ENCODE data around the gene SLIT3.

Gene SLIT3

GRCh38 chr5:168858994-168859393, 441.9 kb downstream of the SLIT3 start:
- ChIA-PET POLR2A (no interaction called here), CTCF (no interaction called here)
- H3K4me3 ChIP-seq (ENCODE audit: low read depth, low read length): no peak overlapping the region
- no peaks in the 10 kb centered on the region for H3K9me3 ChIP-seq (ENCODE audit: control insufficient read depth, insufficient read depth, low read depth, low read length)
- H3K36me3 ChIP-seq (ENCODE audit: control insufficient read depth in 2 of 2, insufficient read depth in 1 of 2, low read length in 2 of 2): no peaks in the 10 kb centered on the region
- TF ChIP-seq ZNF530 (tag by site-specific recombination; IDR thresholded peaks at IDR 0.05; ENCODE audit: low read depth): no peak
- H3K4me1 ChIP-seq (ENCODE audit: control insufficient read depth, insufficient read depth, low read length): peaks cover 12% of the 10 kb centered on the region; the same call in 1 of the 2 replicates
- no peak overlapping the region for H3K27ac ChIP-seq (ENCODE audit: extremely low read depth, low read depth, low read length)

- Histone ChIP-seq H3K27ac (ENCODE audit: extremely low read depth, low read depth, low read length) (no peak overlapping the region), H3K4me1 (ENCODE audit: control insufficient read depth, insufficient read depth, low read length) (peaks cover 12% of the 10 kb centered on the region; the same call in 1 of the 2 replicates), H3K9me3 (ENCODE audit: control insufficient read depth, insufficient read depth, low read depth, low read length) (no peaks in the 10 kb centered on the region), H3K36me3 (ENCODE audit: control insufficient read depth in 2 of 2, insufficient read depth in 1 of 2, low read length in 2 of 2) (no peaks in the 10 kb centered on the region), H3K4me3 (ENCODE audit: low read depth, low read length) (no peak overlapping the region)
- TF ChIP-seq, protein P1, sequence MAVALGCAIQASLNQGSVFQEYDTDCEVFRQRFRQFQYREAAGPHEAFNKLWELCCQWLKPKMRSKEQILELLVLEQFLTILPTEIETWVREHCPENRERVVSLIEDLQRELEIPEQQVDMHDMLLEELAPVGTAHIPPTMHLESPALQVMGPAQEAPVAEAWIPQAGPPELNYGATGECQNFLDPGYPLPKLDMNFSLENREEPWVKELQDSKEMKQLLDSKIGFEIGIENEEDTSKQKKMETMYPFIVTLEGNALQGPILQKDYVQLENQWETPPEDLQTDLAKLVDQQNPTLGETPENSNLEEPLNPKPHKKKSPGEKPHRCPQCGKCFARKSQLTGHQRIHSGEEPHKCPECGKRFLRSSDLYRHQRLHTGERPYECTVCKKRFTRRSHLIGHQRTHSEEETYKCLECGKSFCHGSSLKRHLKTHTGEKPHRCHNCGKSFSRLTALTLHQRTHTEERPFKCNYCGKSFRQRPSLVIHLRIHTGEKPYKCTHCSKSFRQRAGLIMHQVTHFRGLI (tag by site-specific recombination; IDR thresholded peaks at IDR 0.05): peak; percentile 97
- no peak for TF ChIP-seq ZNF510 (tag by site-specific recombination; IDR thresholded peaks at IDR 0.05; ENCODE audit: insufficient replicate concordance)
- CTCF ChIA-PET: interaction anchor here (0.6 kb wide), 1 partner anchor 57 kb away, joined by 4 read pairs; no protein-coding TSS in a partner anchor
- POLR2A ChIA-PET: no interaction called here
Observed at GRCh38 chr5:168858371-168858770, 442.6 kb downstream of the SLIT3 start.

GRCh38 chr5:168853972-168854371, 447.0 kb downstream of the SLIT3 start:
- Histone ChIP-seq H3K36me3 (ENCODE audit: control insufficient read depth in 2 of 2, insufficient read depth in 1 of 2, low read length in 2 of 2) (no peaks in the 10 kb centered on the region), H3K4me3 (ENCODE audit: low read depth, low read length) (no peak overlapping the region), H3K27ac (ENCODE audit: extremely low read depth, low read depth, low read length) (no peak overlapping the region), H3K4me1 (ENCODE audit: control insufficient read depth, insufficient read depth, low read length) (peaks cover 17% of the 10 kb centered on the region), H3K9me3 (ENCODE audit: control insufficient read depth, insufficient read depth, low read depth, low read length) (no peaks in the 10 kb centered on the region)
- CTCF ChIA-PET: interaction anchor here (0.6 kb wide), 1 partner anchor 20 kb away, joined by 3 read pairs; no protein-coding TSS in a partner anchor
- TF ChIP-seq ZNF473 (tag by site-specific recombination; IDR thresholded peaks at IDR 0.05) (no peak), ZNF629 (tag by site-specific recombination; IDR thresholded peaks at IDR 0.05) (no peak), TCF7L2 (IDR thresholded peaks at IDR 0.05; ENCODE audit: borderline replicate concordance, low read depth, low read length) (no peak), ZNF223 (tag by site-specific recombination; IDR thresholded peaks at IDR 0.05) (no peak), ZNF670 (tag by site-specific recombination; IDR thresholded peaks at IDR 0.05; ENCODE audit: low read depth) (no peak)
- TF ChIP-seq, protein P2, sequence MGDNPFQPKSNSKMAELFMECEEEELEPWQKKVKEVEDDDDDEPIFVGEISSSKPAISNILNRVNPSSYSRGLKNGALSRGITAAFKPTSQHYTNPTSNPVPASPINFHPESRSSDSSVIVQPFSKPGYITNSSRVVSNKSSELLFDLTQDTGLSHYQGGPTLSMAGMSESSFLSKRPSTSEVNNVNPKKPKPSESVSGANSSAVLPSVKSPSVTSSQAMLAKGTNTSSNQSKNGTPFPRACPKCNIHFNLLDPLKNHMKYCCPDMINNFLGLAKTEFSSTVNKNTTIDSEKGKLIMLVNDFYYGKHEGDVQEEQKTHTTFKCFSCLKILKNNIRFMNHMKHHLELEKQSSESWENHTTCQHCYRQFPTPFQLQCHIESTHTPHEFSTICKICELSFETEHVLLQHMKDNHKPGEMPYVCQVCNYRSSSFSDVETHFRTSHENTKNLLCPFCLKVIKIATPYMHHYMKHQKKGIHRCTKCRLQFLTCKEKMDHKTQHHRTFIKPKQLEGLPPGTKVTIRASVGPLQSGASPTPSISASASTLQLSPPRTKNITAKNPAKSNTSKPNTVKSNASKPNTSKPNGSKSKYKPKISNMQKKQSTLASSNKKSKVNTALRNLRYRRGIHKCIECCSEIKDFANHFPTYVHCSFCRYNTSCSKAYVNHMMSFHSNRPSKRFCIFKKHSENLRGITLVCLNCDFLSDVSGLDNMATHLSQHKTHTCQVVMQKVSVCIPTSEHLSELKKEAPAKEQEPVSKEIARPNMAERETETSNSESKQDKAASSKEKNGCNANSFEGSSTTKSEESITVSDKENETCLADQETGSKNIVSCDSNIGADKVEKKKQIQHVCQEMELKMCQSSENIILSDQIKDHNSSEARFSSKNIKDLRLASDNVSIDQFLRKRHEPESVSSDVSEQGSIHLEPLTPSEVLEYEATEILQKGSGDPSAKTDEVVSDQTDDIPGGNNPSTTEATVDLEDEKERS (tag by site-specific recombination; IDR thresholded peaks at IDR 0.05): no peak
- POLR2A ChIA-PET: no interaction called here

DNA sequence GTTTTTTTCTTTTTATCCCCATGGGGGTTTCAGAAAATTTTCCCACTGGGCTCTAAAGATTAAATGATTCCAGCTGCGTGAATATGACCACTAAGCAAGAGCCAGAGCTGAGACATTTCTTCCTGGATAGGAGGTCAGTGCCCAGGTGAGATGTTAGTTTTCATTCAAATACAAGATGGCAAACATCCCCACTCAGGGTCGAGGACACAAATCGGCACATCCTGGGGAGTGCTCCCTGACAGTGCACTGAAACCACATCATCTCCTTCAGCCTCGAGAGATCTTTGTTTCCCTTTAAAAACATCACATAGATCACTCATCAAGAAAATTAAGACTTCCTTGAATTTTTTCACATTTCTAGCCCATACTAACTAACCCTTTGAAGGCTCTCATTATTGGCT, 448.6 kb downstream of the SLIT3 start:
- no peaks in the 10 kb centered on the region for H3K36me3 ChIP-seq (ENCODE audit: control insufficient read depth in 2 of 2, insufficient read depth in 1 of 2, low read length in 2 of 2)
- no peak overlapping the region; the same call in 1 of the 2 replicates for H3K27ac ChIP-seq (ENCODE audit: extremely low read depth, low read depth, low read length)
- ChIA-PET POLR2A (no interaction called here), CTCF (interaction anchor here (1.1 kb wide), 1 partner anchor 22 kb away, joined by 4 read pairs; no protein-coding TSS in a partner anchor)
- H3K9me3 ChIP-seq (ENCODE audit: control insufficient read depth, insufficient read depth, low read depth, low read length): no peaks in the 10 kb centered on the region
- H3K4me1 ChIP-seq (ENCODE audit: control insufficient read depth, insufficient read depth, low read length): peaks cover 24% of the 10 kb centered on the region
- H3K4me3 ChIP-seq (ENCODE audit: low read depth, low read length): no peak overlapping the region
- TF ChIP-seq ZNF561 (tag by site-specific recombination; IDR thresholded peaks at IDR 0.05; ENCODE audit: borderline replicate concordance): no peak; the same call in 1 of the 2 replicates
- no peak for TF ChIP-seq FEZF1 (tag by site-specific recombination; IDR thresholded peaks at IDR 0.05)
- TF ChIP-seq GLIS1 (tag by site-specific recombination; IDR thresholded peaks at IDR 0.05): no peak
- TF ChIP-seq, protein P3, sequence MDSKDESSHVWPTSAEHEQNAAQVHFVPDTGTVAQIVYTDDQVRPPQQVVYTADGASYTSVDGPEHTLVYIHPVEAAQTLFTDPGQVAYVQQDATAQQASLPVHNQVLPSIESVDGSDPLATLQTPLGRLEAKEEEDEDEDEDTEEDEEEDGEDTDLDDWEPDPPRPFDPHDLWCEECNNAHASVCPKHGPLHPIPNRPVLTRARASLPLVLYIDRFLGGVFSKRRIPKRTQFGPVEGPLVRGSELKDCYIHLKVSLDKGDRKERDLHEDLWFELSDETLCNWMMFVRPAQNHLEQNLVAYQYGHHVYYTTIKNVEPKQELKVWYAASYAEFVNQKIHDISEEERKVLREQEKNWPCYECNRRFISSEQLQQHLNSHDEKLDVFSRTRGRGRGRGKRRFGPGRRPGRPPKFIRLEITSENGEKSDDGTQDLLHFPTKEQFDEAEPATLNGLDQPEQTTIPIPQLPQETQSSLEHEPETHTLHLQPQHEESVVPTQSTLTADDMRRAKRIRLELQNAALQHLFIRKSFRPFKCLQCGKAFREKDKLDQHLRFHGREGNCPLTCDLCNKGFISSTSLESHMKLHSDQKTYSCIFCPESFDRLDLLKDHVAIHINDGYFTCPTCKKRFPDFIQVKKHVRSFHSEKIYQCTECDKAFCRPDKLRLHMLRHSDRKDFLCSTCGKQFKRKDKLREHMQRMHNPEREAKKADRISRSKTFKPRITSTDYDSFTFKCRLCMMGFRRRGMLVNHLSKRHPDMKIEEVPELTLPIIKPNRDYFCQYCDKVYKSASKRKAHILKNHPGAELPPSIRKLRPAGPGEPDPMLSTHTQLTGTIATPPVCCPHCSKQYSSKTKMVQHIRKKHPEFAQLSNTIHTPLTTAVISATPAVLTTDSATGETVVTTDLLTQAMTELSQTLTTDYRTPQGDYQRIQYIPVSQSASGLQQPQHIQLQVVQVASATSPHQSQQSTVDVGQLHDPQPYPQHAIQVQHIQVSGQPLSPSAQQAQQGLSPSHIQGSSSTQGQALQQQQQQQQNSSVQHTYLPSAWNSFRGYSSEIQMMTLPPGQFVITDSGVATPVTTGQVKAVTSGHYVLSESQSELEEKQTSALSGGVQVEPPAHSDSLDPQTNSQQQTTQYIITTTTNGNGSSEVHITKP (tag by site-specific recombination; IDR thresholded peaks at IDR 0.05): no peak
- no peak for TF ChIP-seq ZNF654 (tag by site-specific recombination; IDR thresholded peaks at IDR 0.05; ENCODE audit: low read depth)
- TF ChIP-seq ZNF140 (tag by site-specific recombination; IDR thresholded peaks at IDR 0.05): no peak
- TF ChIP-seq, protein P4, sequence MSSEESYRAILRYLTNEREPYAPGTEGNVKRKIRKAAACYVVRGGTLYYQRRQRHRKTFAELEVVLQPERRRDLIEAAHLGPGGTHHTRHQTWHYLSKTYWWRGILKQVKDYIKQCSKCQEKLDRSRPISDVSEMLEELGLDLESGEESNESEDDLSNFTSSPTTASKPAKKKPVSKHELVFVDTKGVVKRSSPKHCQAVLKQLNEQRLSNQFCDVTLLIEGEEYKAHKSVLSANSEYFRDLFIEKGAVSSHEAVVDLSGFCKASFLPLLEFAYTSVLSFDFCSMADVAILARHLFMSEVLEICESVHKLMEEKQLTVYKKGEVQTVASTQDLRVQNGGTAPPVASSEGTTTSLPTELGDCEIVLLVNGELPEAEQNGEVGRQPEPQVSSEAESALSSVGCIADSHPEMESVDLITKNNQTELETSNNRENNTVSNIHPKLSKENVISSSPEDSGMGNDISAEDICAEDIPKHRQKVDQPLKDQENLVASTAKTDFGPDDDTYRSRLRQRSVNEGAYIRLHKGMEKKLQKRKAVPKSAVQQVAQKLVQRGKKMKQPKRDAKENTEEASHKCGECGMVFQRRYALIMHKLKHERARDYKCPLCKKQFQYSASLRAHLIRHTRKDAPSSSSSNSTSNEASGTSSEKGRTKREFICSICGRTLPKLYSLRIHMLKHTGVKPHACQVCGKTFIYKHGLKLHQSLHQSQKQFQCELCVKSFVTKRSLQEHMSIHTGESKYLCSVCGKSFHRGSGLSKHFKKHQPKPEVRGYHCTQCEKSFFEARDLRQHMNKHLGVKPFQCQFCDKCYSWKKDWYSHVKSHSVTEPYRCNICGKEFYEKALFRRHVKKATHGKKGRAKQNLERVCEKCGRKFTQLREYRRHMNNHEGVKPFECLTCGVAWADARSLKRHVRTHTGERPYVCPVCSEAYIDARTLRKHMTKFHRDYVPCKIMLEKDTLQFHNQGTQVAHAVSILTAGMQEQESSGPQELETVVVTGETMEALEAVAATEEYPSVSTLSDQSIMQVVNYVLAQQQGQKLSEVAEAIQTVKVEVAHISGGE (tag by site-specific recombination; conservative IDR thresholded peaks at IDR 0.05; ENCODE audit: low read depth): no peak
